ENCODE results near the gene SHISAL1.

SHISAL1 gene

GRCh38 chr22:44351037-44351436 is 38.3 kb upstream of the SHISAL1 start:
- no peaks in the 10 kb centered on the region for H3K9me3 Mint-ChIP-seq
- H3K27ac Mint-ChIP-seq, result no peak overlapping the region
- H3K36me3 Mint-ChIP-seq (ENCODE audit: low read depth), result no peaks in the 10 kb centered on the region
- peaks cover 13% of the 10 kb centered on the region for H3K4me1 Mint-ChIP-seq (ENCODE audit: low read depth)
- no peak overlapping the region for H3K4me3 Mint-ChIP-seq
- H3K27me3 Mint-ChIP-seq, result peaks cover 11% of the 10 kb centered on the region

- H3K9me3 Mint-ChIP-seq, result no peaks in the 10 kb centered on the region
Observed at GRCh38 chr22:44349594-44349993, 36.8 kb upstream of the SHISAL1 start.

DNA sequence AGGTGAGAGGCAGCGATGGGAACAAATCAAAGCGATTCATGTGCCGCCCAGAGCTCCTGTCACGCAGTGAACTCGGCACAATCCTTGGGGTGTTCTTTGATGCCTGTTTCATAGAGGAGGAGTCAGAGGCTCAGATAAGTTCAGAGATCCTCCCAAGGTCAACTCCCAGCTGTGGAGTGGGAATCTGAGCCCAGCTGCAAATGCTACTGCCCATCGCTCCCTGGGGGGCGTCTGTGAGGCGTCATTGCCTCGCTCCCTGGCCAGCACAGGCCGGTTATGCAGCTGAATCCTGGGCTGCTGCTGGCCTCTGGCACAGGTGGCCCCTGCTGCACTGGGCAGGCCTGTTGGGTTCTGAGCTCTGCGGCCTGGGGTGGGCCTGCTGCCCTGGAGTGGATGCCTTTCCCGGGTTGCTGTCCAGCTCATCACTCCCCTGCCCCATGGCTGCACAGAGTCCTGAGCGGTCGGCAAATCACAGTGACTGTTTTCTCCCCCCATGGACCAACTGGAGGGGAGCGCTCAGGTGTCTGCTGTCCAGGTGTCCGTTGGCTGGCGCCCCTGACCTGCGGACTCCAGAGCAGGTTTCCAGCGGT is 36.3 kb upstream of the SHISAL1 start:
- Mint-ChIP-seq H3K9me3 (no peaks in the 10 kb centered on the region), H3K27ac (no peak overlapping the region), H3K27me3 (peaks cover 5% of the 10 kb centered on the region)

More at GRCh38 chr22:44349594-44349993, 36.8 kb upstream of the SHISAL1 start:
- Mint-ChIP-seq H3K36me3 (ENCODE audit: low read depth) (no peaks in the 10 kb centered on the region), H3K27ac (no peak overlapping the region), H3K4me3 (no peak overlapping the region), H3K4me1 (ENCODE audit: low read depth) (peaks cover 13% of the 10 kb centered on the region), H3K27me3 (peaks cover 11% of the 10 kb centered on the region)

DNA sequence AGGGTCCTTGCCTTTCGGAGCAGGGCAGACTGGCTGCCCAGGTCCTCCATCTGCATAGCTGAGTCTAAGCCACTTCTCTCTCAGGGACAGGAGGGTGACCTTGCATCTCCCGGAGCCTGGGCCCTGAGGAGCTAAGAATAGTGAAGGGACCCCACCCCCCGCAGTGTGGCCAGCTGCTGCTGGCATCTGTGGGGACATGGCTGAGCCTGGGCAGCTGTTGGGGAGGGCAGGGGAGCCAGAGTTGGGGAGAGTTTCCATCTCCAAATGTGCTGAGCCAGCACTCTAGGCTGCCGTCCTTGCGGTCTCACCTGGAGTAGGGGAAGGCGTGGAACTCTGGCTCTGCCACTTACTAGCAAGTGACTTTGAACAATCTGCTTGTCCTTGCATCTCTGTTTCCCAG is 34.8 kb upstream of the SHISAL1 start:
- Mint-ChIP-seq H3K36me3 (ENCODE audit: low read depth) (no peaks in the 10 kb centered on the region), H3K27ac (no peak overlapping the region), H3K9me3 (no peaks in the 10 kb centered on the region), H3K27me3 (peaks cover 4% of the 10 kb centered on the region), H3K4me3 (no peak overlapping the region), H3K4me1 (ENCODE audit: low read depth) (peaks cover 13% of the 10 kb centered on the region)

More for the DNA sequence above, 36.3 kb upstream of the SHISAL1 start:
- no peaks in the 10 kb centered on the region for H3K36me3 Mint-ChIP-seq (ENCODE audit: low read depth)
- H3K4me1 Mint-ChIP-seq (ENCODE audit: low read depth), result peaks cover 13% of the 10 kb centered on the region
- no peak overlapping the region for H3K4me3 Mint-ChIP-seq

GRCh38 chr22:44347080-44347479 is 34.3 kb upstream of the SHISAL1 start:
- peaks cover 10% of the 10 kb centered on the region for H3K4me1 Mint-ChIP-seq (ENCODE audit: low read depth)
- H3K27ac Mint-ChIP-seq, result no peak overlapping the region
- H3K4me3 Mint-ChIP-seq, result no peak overlapping the region
- peaks cover 4% of the 10 kb centered on the region for H3K27me3 Mint-ChIP-seq
- no peaks in the 10 kb centered on the region for H3K9me3 Mint-ChIP-seq
- H3K36me3 Mint-ChIP-seq (ENCODE audit: low read depth), result no peaks in the 10 kb centered on the region

- peaks cover 4% of the 10 kb centered on the region for H3K27me3 Mint-ChIP-seq
- no peak overlapping the region for H3K27ac Mint-ChIP-seq
- H3K36me3 Mint-ChIP-seq (ENCODE audit: low read depth), result no peaks in the 10 kb centered on the region
- no peaks in the 10 kb centered on the region for H3K4me1 Mint-ChIP-seq (ENCODE audit: low read depth)
- H3K4me3 Mint-ChIP-seq, result no peak overlapping the region
- no peaks in the 10 kb centered on the region for H3K9me3 Mint-ChIP-seq
Observed at GRCh38 chr22:44345872-44346271, 33.1 kb upstream of the SHISAL1 start.

DNA sequence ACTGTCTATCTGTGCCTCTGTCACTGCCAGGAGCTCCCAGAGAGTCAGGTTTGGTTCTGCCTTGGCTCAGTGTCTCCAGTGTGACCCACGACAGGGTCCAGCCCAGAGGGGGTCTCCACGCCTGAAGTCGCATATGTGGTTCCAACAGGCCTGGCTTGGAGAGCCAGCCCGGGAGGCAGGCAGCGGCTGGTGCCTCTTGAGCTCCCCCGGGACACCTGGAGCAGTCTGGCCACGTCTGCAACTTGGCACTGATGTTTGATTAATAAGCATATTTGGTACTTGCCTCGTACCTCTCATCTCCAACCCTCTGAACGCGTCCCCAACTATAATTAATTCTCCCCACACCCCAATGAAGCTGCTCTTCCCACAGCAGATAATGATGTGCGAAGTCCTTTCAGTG is 31.7 kb upstream of the SHISAL1 start:
- H3K4me3 Mint-ChIP-seq, result no peak overlapping the region
- no peak overlapping the region for H3K27ac Mint-ChIP-seq
- no peaks in the 10 kb centered on the region for H3K4me1 Mint-ChIP-seq (ENCODE audit: low read depth)
- no peaks in the 10 kb centered on the region for H3K9me3 Mint-ChIP-seq
- H3K27me3 Mint-ChIP-seq, result no peaks in the 10 kb centered on the region
- H3K36me3 Mint-ChIP-seq (ENCODE audit: low read depth), result no peaks in the 10 kb centered on the region

DNA sequence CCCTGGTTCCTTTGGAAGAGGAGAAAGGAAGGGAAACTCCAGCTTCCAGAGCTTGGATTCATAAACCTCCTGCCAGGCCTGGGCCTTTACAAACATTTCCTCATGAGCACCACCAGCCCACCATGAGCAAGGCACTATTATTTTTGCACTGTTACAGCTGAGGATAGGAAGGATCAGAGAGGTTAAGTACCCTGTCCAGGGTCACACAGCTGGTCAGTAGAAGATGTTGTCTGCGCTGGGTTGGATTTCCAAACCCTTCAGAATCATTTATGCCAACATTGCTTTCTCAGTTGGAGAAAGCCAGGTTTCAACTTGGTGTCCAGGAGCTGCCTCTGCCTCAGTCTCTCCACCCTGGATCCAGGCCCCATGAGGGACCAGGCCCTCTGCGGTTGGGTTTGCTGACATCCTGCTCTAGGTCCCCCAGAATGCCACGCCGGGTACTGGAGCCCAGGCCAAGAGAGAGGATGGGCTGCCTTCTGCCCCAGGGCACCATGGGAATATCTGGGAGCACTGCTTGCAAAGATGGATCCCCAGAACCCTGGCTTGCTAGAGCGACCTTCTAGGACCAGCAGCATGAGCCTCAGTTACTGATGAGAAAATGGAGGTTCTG is 29.7 kb upstream of the SHISAL1 start:
- H3K27ac Mint-ChIP-seq, result no peak overlapping the region
- H3K4me1 Mint-ChIP-seq (ENCODE audit: low read depth), result no peaks in the 10 kb centered on the region
- no peaks in the 10 kb centered on the region for H3K36me3 Mint-ChIP-seq (ENCODE audit: low read depth)
- H3K27me3 Mint-ChIP-seq, result no peaks in the 10 kb centered on the region
- H3K9me3 Mint-ChIP-seq, result no peaks in the 10 kb centered on the region
- no peak overlapping the region for H3K4me3 Mint-ChIP-seq

DNA sequence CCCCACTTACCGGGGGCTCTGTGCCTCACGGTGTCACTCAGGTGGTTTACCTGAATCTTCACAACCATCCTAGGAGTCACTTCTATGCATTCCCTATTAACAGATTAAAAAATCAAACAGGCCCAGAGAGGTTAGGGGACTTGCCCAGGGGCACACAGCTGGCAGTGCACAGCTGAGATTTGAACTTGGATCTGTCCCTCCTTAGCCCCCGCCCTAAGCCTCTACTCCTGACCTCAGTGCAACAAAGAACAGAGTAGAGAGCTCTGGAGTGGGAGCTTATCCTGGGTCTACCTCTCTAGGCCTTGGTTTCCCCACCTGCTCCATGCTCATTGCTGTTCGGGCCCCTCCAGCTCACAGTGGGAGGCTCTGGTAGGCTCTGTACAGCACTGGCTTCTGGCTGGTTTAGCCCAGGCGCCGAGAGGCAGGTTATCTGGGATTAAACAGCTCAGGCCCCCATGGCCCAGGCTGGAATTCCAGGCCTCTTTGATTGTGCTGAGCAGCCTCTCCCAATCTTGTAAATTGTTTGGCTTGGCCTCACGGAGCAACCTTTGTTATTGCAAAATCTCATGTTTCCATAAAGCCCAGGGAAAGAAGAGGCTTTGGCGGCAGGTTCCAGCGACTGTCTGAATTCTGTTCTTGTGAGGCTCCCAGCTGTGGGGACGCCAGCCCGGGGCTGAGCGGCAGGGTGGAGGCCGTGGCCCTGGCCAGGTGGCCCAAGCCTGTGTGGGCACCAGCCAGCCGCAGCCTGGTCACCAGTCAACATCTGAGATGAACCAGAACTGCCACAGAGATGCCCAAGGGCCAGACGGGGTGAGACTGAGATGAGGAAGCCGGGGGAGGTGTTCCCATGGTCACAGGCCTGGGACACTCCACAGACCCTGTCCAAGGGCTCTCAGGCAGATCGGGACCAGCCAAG is 28.9 kb upstream of the SHISAL1 start:
- Mint-ChIP-seq H3K27me3 (no peaks in the 10 kb centered on the region), H3K4me1 (ENCODE audit: low read depth) (no peaks in the 10 kb centered on the region), H3K9me3 (no peaks in the 10 kb centered on the region), H3K36me3 (ENCODE audit: low read depth) (no peaks in the 10 kb centered on the region), H3K4me3 (no peak overlapping the region), H3K27ac (no peak overlapping the region)

DNA sequence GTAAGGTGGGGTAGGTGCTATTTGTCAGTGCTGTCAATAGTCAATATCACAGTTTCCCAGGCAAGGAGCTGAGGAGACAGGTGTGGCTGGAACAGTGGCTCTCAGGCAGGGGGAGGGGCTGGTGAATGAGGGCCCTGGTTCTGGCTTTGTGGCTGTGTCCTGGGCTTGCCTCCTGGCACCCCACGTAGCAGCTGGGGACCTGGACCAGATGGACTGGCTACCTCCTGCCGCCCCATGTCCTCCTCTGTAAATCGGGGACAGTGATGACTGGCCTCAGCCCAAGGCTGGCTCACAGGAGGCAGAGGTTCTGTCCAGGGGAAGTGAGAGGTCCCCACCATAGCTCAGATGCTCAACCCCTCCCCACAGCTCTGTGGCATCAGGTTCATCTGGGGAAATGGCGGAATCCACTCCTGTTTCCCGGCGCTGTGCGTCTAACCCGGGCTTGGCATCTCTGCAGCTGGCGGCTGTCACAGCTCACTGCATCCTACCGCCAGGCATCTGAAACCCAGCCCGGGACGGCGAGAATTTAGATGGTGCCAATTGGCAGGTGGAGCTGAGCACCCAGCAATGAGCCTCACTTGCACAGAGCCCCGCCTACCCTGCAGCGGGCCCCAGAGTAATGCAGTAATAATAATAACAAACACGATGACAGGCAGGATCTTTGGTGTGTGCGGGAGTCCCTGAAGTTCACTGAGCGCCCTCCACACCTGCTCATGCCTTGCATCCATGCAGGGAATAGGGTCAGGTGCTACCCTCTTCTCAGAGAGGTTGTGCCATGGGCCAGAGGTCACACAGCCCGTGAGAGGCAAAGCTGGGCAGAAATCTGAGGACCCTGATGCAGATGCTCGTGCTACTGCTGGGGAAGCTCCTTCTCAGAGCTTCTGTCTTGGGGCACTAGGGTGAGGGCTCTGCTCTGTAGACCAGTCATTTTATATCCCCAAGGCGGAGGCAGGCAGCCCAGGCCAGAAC is 27.8 kb upstream of the SHISAL1 start:
- Mint-ChIP-seq H3K27ac (no peak overlapping the region), H3K4me1 (ENCODE audit: low read depth) (no peaks in the 10 kb centered on the region), H3K4me3 (no peak overlapping the region), H3K36me3 (ENCODE audit: low read depth) (no peaks in the 10 kb centered on the region), H3K27me3 (no peaks in the 10 kb centered on the region), H3K9me3 (no peaks in the 10 kb centered on the region)

- Mint-ChIP-seq H3K9me3 (no peaks in the 10 kb centered on the region), H3K4me3 (no peak overlapping the region), H3K4me1 (ENCODE audit: low read depth) (no peaks in the 10 kb centered on the region), H3K27ac (no peak overlapping the region), H3K36me3 (ENCODE audit: low read depth) (no peaks in the 10 kb centered on the region), H3K27me3 (no peaks in the 10 kb centered on the region)
Observed at GRCh38 chr22:44338906-44339305, 26.2 kb upstream of the SHISAL1 start.

DNA sequence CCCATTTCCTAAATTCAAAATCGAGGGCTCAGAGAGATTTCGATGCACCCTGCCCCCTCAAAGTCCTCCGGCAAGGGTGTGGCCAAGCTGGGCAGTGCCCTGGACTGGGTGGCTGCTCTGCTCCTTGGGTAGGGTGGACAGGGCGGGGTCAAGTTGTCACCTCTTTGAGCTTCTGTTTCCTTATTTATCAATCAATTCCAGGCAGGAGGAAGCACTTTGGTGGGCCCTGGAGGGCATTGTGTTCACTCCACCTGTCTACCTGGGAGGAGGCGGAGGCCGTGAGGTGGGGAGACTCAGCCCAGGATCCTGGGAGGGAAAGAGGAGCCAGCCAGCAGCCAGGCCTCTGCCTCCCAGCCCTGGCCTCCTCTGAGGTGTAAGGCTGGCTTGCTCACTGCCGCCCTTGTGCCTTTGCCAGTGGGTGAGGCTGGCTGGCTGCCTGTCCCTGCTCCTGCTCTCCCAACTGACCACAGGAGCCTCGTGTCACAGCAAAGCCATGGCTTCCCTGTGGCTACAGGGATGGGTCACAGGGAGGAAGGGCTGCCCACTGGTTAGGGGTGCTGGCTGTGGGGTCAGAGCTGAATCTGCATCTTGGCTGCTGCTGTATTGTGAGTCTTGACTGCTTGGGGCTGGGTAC is 25.5 kb upstream of the SHISAL1 start:
- Mint-ChIP-seq H3K27me3 (no peaks in the 10 kb centered on the region), H3K4me1 (ENCODE audit: low read depth) (no peaks in the 10 kb centered on the region), H3K27ac (no peak overlapping the region), H3K4me3 (no peak overlapping the region), H3K9me3 (no peaks in the 10 kb centered on the region), H3K36me3 (ENCODE audit: low read depth) (no peaks in the 10 kb centered on the region)

GRCh38 chr22:44337678-44338004 is 24.9 kb upstream of the SHISAL1 start:
- peaks cover 4% of the 10 kb centered on the region for H3K27me3 Mint-ChIP-seq
- H3K9me3 Mint-ChIP-seq, result no peaks in the 10 kb centered on the region
- no peak overlapping the region for H3K27ac Mint-ChIP-seq
- no peaks in the 10 kb centered on the region for H3K4me1 Mint-ChIP-seq (ENCODE audit: low read depth)
- H3K4me3 Mint-ChIP-seq, result no peak overlapping the region
- no peaks in the 10 kb centered on the region for H3K36me3 Mint-ChIP-seq (ENCODE audit: low read depth)

- Mint-ChIP-seq H3K36me3 (ENCODE audit: low read depth) (no peaks in the 10 kb centered on the region), H3K27me3 (peaks cover 9% of the 10 kb centered on the region), H3K27ac (no peak overlapping the region), H3K9me3 (no peaks in the 10 kb centered on the region), H3K4me1 (ENCODE audit: low read depth) (peaks cover 2% of the 10 kb centered on the region), H3K4me3 (no peak overlapping the region)
Observed at GRCh38 chr22:44336962-44337677, 24.4 kb upstream of the SHISAL1 start.

Measured in stimulated activated naive CD8-positive, alpha-beta T cell treated with anti-CD3 and anti-CD28 coated beads, Interleukin-15, Interleukin-2, amounts not matched to agents 100 ng/mL and 50 ng/mL, for 24 hours (primary cell).